Measurements from ENCODE around the gene STUM. TPM values are rescaled to one million over a fixed set of nuclear protein-coding genes. Genes with fewer than 3 reads are reported as not detected.
"Not testable (repeated sequence)": the region's sequence is repeated elsewhere in the genome, so short reads cannot be mapped to it uniquely, and the experiment has no call there.

The STUM gene
- 1 to 10 TPM in 2 of 4 donors, under 1 TPM in 2; 0.92 to 1.9 (median 1.0) TPM for total RNA-seq

GRCh38 chr1:226548256-226549093 lies at the start of gene STUM:
STUM (plus strand) TSS chr1:226548764; CDS start chr1:226548905, 141 bp downstream.
- peaks cover 12 to 21% of the 10 kb centered on the region in 2 donors for H3K4me1 ChIP-seq
- peaks cover 9 to 22% (median 10%) of the 10 kb centered on the region in 3 donors for H3K27me3 ChIP-seq
- H3K36me3 ChIP-seq: no peaks in the 10 kb centered on the region
- peak within 1 kb of the TSS; percentile 50 to 63 (median 60) for H3K4me3 ChIP-seq
- intact Hi-C loops (cut with DNase I; ENCODE audit: low total_unique reads) (loop anchor here (5.0 kb wide), 1 partner anchor 279 kb away; no protein-coding TSS in a partner anchor), in situ Hi-C loops (cut with MboI; ENCODE audit: low sequenced_read_pairs in 4 of 4) (no loop called here)
- H3K27ac ChIP-seq: peak within 1 kb of the TSS; percentile 10 to 71 (median 59)
- ATAC-seq (peak; percentile 25 to 43), DNase-seq (no peak)
- no peaks in the 10 kb centered on the region for H3K9me3 ChIP-seq
- peak; percentile 27 to 39 for TF ChIP-seq POLR2A (IDR thresholded peaks at IDR 0.05)
- TF ChIP-seq CTCF (IDR thresholded peaks at IDR 0.05 in 4 of 5, conservative IDR thresholded peaks at IDR 0.05 in 1 of 5): no peak

- in situ Hi-C loops (cut with MboI; ENCODE audit: low sequenced_read_pairs in 4 of 4); DNase-seq: not testable (repeated sequence)
Measured at GRCh38 chr1:226499699-226500098, 48.9 kb upstream of the STUM start.

GRCh38 chr1:226506021-226506420 lies 42.5 kb upstream of the STUM start:
- no peak overlapping the region for H3K4me3 ChIP-seq
- ATAC-seq (no peak), DNase-seq (no peak)
- H3K36me3 ChIP-seq: no peaks in the 10 kb centered on the region
- peaks cover 0 to 3% of the 10 kb centered on the region in 2 donors for H3K4me1 ChIP-seq
- in situ Hi-C loops (cut with MboI; ENCODE audit: low sequenced_read_pairs in 4 of 4): no loop called here
- TF ChIP-seq POLR2A (IDR thresholded peaks at IDR 0.05) (no peak), CTCF (IDR thresholded peaks at IDR 0.05 in 4 of 5, conservative IDR thresholded peaks at IDR 0.05 in 1 of 5) (no peak)
- intact Hi-C loops (cut with DNase I; ENCODE audit: low total_unique reads): no loop called here
- H3K9me3 ChIP-seq: no peaks in the 10 kb centered on the region
- H3K27me3 ChIP-seq: peaks cover 0 to 5% (median 0%) of the 10 kb centered on the region in 3 donors
- no peak overlapping the region for H3K27ac ChIP-seq

More at GRCh38 chr1:226499699-226500098, 48.9 kb upstream of the STUM start:
- H3K4me1 ChIP-seq; ATAC-seq; H3K9me3 ChIP-seq; intact Hi-C loops (cut with DNase I; ENCODE audit: low total_unique reads); H3K27me3 ChIP-seq; H3K27ac ChIP-seq; H3K36me3 ChIP-seq; H3K4me3 ChIP-seq: not testable (repeated sequence)

- Histone ChIP-seq H3K27me3 (peaks cover 0 to 5% (median 0%) of the 10 kb centered on the region in 3 donors), H3K36me3 (no peaks in the 10 kb centered on the region), H3K27ac (no peak overlapping the region), H3K4me3 (no peak overlapping the region), H3K4me1 (peaks cover 0 to 3% of the 10 kb centered on the region in 2 donors), H3K9me3 (no peaks in the 10 kb centered on the region)
- intact Hi-C loops (cut with DNase I; ENCODE audit: low total_unique reads) (no loop called here), in situ Hi-C loops (cut with MboI; ENCODE audit: low sequenced_read_pairs in 4 of 4) (no loop called here)
- no peak for TF ChIP-seq POLR2A (IDR thresholded peaks at IDR 0.05)
- TF ChIP-seq CTCF (IDR thresholded peaks at IDR 0.05 in 4 of 5, conservative IDR thresholded peaks at IDR 0.05 in 1 of 5): no peak
- no peak for DNase-seq
- ATAC-seq: no peak
Measured at GRCh38 chr1:226506921-226507320, 41.6 kb upstream of the STUM start.

- Histone ChIP-seq H3K27me3 (peaks cover 0 to 5% (median 0%) of the 10 kb centered on the region in 3 donors), H3K36me3 (no peaks in the 10 kb centered on the region), H3K9me3 (no peaks in the 10 kb centered on the region), H3K27ac (no peak overlapping the region), H3K4me1 (peaks cover 0 to 3% of the 10 kb centered on the region in 2 donors), H3K4me3 (no peak overlapping the region)
- ATAC-seq (no peak), DNase-seq (no peak)
- TF ChIP-seq POLR2A (IDR thresholded peaks at IDR 0.05) (no peak), CTCF (IDR thresholded peaks at IDR 0.05 in 4 of 5, conservative IDR thresholded peaks at IDR 0.05 in 1 of 5) (no peak)
- in situ Hi-C loops (cut with MboI; ENCODE audit: low sequenced_read_pairs in 4 of 4) (no loop called here), intact Hi-C loops (cut with DNase I; ENCODE audit: low total_unique reads) (no loop called here)
Measured at GRCh38 chr1:226510453-226510852, 38.1 kb upstream of the STUM start.

Measured in gastrocnemius medialis (tissue), 4 donors.